ENCODE measurements around the gene NPDC1.

GRCh38 chr9:136997371-136997770 is 48.6 kb downstream of the NPDC1 start:
- TF ChIP-seq EZH2 (IDR thresholded peaks at IDR 0.05), result no peak
- TF ChIP-seq CTCF (IDR thresholded peaks at IDR 0.05), result no peak
- no peak for TF ChIP-seq EZH2phosphoT487 (IDR thresholded peaks at IDR 0.05)
